ENCODE measurements around the gene ARHGAP23. TPM values are rescaled to one million over a fixed set of nuclear protein-coding genes. Genes with fewer than 3 reads are reported as not detected.
"Not testable (repeated sequence)": the region's sequence is repeated elsewhere in the genome, so short reads cannot be mapped to it uniquely, and the experiment has no call there.

ARHGAP23 gene
- total and polyA plus RNA-seq, 10 donors, result 7.5 to 250 (median 67.0) TPM

- no peak for TF ChIP-seq CTCF (IDR thresholded peaks at IDR 0.05 in 8 of 11, conservative IDR thresholded peaks at IDR 0.05 in 3 of 11)
- peak in 2 of 3 donors; percentile 24 to 53 for TF ChIP-seq POLR2AphosphoS5 (IDR thresholded peaks at IDR 0.05)
These were observed 81.6 kb downstream of the ARHGAP23 start for GRCh38 chr17:38509772-38510420.

GRCh38 chr17:38510421-38511149, 82.3 kb downstream of the ARHGAP23 start:
- no peak for DNase-seq
- H3K4me3 ChIP-seq, result peak overlapping the region in 2 of 8 donors; percentile 19 to 56

More at GRCh38 chr17:38509772-38510420, 81.6 kb downstream of the ARHGAP23 start:
- peaks cover 0 to 52% (median 20%) of the 10 kb centered on the region in 7 donors for H3K27me3 ChIP-seq (replicated peaks in 1 of 7)
- DNase-seq, result no peak
- intact Hi-C loops (cut with DNase I; ENCODE audit: low total_unique reads), result no loop called here
- peaks cover 6 to 66% (median 36%) of the 10 kb centered on the region in 6 donors for H3K4me1 ChIP-seq
- no peak overlapping the region for H3K27ac ChIP-seq
- 22 to 46% (median 29%) methylated on average over 18 to 80 of the region's 80 CpGs for WGBS, 5 donors
- no peaks in the 10 kb centered on the region for H3K9me3 ChIP-seq
- H3K36me3 ChIP-seq, result peaks cover 0 to 52% (median 4%) of the 10 kb centered on the region in 6 donors
- H3K4me3 ChIP-seq, result peak overlapping the region in 6 of 8 donors; percentile 2 to 56 (median 12)

GRCh38 chr17:38511150-38512108, 83.2 kb downstream of the ARHGAP23 start:
- peaks cover 0 to 38% (median under 1%) of the 10 kb centered on the region in 6 donors for H3K36me3 ChIP-seq
- intact Hi-C loops (cut with DNase I; ENCODE audit: low total_unique reads), result no loop called here
- no peak for DNase-seq
- TF ChIP-seq POLR2AphosphoS5 (IDR thresholded peaks at IDR 0.05), result no peak
- TF ChIP-seq POLR2A (IDR thresholded peaks at IDR 0.05), result no peak
- peaks cover 6 to 59% (median 34%) of the 10 kb centered on the region in 6 donors for H3K4me1 ChIP-seq
- WGBS, 5 donors, result 72 to 81% (median 75%) methylated on average over 15 of the region's 15 CpGs
- peak overlapping the region in 3 of 8 donors; percentile 3 to 14 (median 11) for H3K27ac ChIP-seq
- H3K27me3 ChIP-seq (replicated peaks in 1 of 7), result peaks cover 0 to 52% (median 20%) of the 10 kb centered on the region in 7 donors
- H3K4me3 ChIP-seq, result no peak overlapping the region
- no peaks in the 10 kb centered on the region for H3K9me3 ChIP-seq

More at GRCh38 chr17:38510421-38511149, 82.3 kb downstream of the ARHGAP23 start:
- Histone ChIP-seq H3K36me3 (peaks cover 0 to 46% (median 4%) of the 10 kb centered on the region in 6 donors), H3K4me1 (peaks cover 6 to 66% (median 36%) of the 10 kb centered on the region in 6 donors), H3K9me3 (no peaks in the 10 kb centered on the region), H3K27ac (no peak overlapping the region), H3K27me3 (replicated peaks in 1 of 7) (peaks cover 0 to 52% (median 20%) of the 10 kb centered on the region in 7 donors)
- intact Hi-C loops (cut with DNase I; ENCODE audit: low total_unique reads), result no loop called here
- 25 to 60% (median 31%) methylated on average over 2 to 86 of the region's 86 CpGs for WGBS, 5 donors
- TF ChIP-seq POLR2AphosphoS5 (IDR thresholded peaks at IDR 0.05) (peak in 2 of 3 donors; percentile 24 to 31), CTCF (IDR thresholded peaks at IDR 0.05 in 8 of 11, conservative IDR thresholded peaks at IDR 0.05 in 3 of 11) (no peak)

GRCh38 chr17:38512473-38513058, 84.3 kb downstream of the ARHGAP23 start:
- Histone ChIP-seq H3K27ac (peak overlapping the region in 3 of 8 donors; percentile 14 to 16 (median 15)), H3K9me3 (no peaks in the 10 kb centered on the region), H3K36me3 (peaks cover 0 to 26% (median 0%) of the 10 kb centered on the region in 6 donors), H3K4me1 (peaks cover 6 to 48% (median 28%) of the 10 kb centered on the region in 6 donors), H3K27me3 (replicated peaks in 1 of 7) (peaks cover 0 to 49% (median 20%) of the 10 kb centered on the region in 7 donors), H3K4me3 (no peak overlapping the region)
- 72 to 81% (median 80%) methylated on average over 10 to 13 of the region's 13 CpGs for WGBS, 5 donors
- TF ChIP-seq POLR2AphosphoS5 (IDR thresholded peaks at IDR 0.05), result peak in 1 of 3 donors; percentile 41
- TF ChIP-seq CTCF (IDR thresholded peaks at IDR 0.05 in 8 of 11, conservative IDR thresholded peaks at IDR 0.05 in 3 of 11), result no peak
- intact Hi-C loops (cut with DNase I; ENCODE audit: low total_unique reads), result no loop called here
- no peak for DNase-seq

- H3K4me1 ChIP-seq; H3K36me3 ChIP-seq; H3K4me3 ChIP-seq; H3K9me3 ChIP-seq; intact Hi-C loops (cut with DNase I; ENCODE audit: low total_unique reads); DNase-seq; H3K27ac ChIP-seq: not testable (repeated sequence)
- H3K27me3 ChIP-seq (replicated peaks in 1 of 7), result peaks cover 0 to 39% (median 0%) of the 10 kb centered on the region in 7 donors
- 61 to 66% (median 64%) methylated on average over 8 of the region's 8 CpGs for WGBS, 5 donors
These were observed 98.3 kb downstream of the ARHGAP23 start for GRCh38 chr17:38526526-38526925.

GRCh38 chr17:38528141-38528540, 99.9 kb downstream of the ARHGAP23 start:
- H3K4me1 ChIP-seq; H3K4me3 ChIP-seq; H3K27ac ChIP-seq; intact Hi-C loops (cut with DNase I; ENCODE audit: low total_unique reads); H3K36me3 ChIP-seq; DNase-seq; H3K9me3 ChIP-seq: not testable (repeated sequence)
- 41 to 60% (median 47%) methylated on average over 10 of the region's 10 CpGs for WGBS, 5 donors
- H3K27me3 ChIP-seq (replicated peaks in 1 of 7), result peaks cover 0 to 55% (median 0%) of the 10 kb centered on the region in 7 donors
